ENCODE measurements around the gene SGCD.

- TF ChIP-seq POLR2AphosphoS5 (IDR thresholded peaks at IDR 0.05) (no peak), EP300 (IDR thresholded peaks at IDR 0.05) (no peak), CTCF (IDR thresholded peaks at IDR 0.05) (no peak), POLR2A (IDR thresholded peaks at IDR 0.05; ENCODE audit: low read depth) (no peak)
Observed at GRCh38 chr5:156482818-156483217, 155.9 kb downstream of the SGCD start.
